PC-3 (cell line): ENCODE results near the gene MOV10. TPM values are rescaled to one million over a fixed set of nuclear protein-coding genes. Genes with fewer than 3 reads are reported as not detected.

Source experiments
- ATAC-seq: fragments of 200-7000 bp; cut with Tn5 transposase; 2 replicates; pipeline ENCODE4 v1.9.1; 2020; ENCODE audit warnings: mild to moderate bottlenecking, moderate library complexity
- BruUV-seq: library from RNA; stranded (reverse); fragments of 400-500 nt; replicated peaks from 2 replicates; lab custom pipeline; 2021; lab: Mats Ljungman, UMichigan
- CTCF ChIA-PET: fragments of 300-600 bp; sonication (Branson Sonifier 250); formaldehyde crosslinking; loops from one replicate; lab custom pipeline; 2022; ENCODE audit warnings: antibody characterized with exemption; lab: Charles Lee
- POLR2A ChIA-PET: fragments of 300-600 bp; sonication (Branson Sonifier 250); formaldehyde crosslinking; loops from one replicate; lab custom pipeline; 2022; ENCODE audit warnings: antibody characterized with exemption; ENCODE audit not compliant: unreplicated experiment; lab: Charles Lee
- DNase-seq: peaks from one replicate; pipeline ENCODE4 v3.0.0-alpha.2; 2015
- H2AFZ ChIP-seq: fragments of 300-600 bp; sonication (generic); 2 replicates; pipeline ENCODE4 v1.6.0; 2016; ENCODE audit warnings: antibody characterized with exemption, low read length
- H3F3A ChIP-seq: fragments of 300-600 bp; sonication (generic); one replicate; pipeline ENCODE4 v1.6.0; 2017; ENCODE audit warnings: antibody characterized with exemption, low read length, control low read depth, mild to moderate bottlenecking; ENCODE audit not compliant: unreplicated experiment
- H3K27ac ChIP-seq: fragments of 300-600 bp; sonication (generic); 2 replicates; pipeline ENCODE4 v1.5.1; 2016; ENCODE audit warnings: mild to moderate bottlenecking, low read length
- H3K27me3 ChIP-seq: fragments of 300-600 bp; sonication (generic); 2 replicates; pipeline ENCODE4 v1.6.1; 2016; ENCODE audit warnings: low read length, mixed read lengths
- H3K36me3 ChIP-seq: fragments of 300-600 bp; sonication (generic); 2 replicates; pipeline ENCODE4 v1.6.1; 2016; ENCODE audit warnings: low read depth, mixed run types, low read length, mixed read lengths
- H3K4me1 ChIP-seq: fragments of 300-600 bp; sonication (generic); 2 replicates; pipeline ENCODE4 v1.5.1; 2016; ENCODE audit warnings: low read length; ENCODE audit not compliant: insufficient read depth
- H3K4me2 ChIP-seq: fragments of 300-600 bp; sonication (generic); 2 replicates; pipeline ENCODE4 v1.6.0; 2016; ENCODE audit warnings: low read length
- H3K4me3 ChIP-seq: fragments of 300-600 bp; sonication (generic); 2 replicates; pipeline ENCODE4 v1.5.1; 2016; ENCODE audit warnings: mild to moderate bottlenecking, low read length, mixed read lengths
- H3K79me2 ChIP-seq: fragments of 300-600 bp; sonication (generic); 2 replicates; pipeline ENCODE4 v1.6.1; 2017; ENCODE audit warnings: low read length, mixed read lengths
- H3K9ac ChIP-seq: fragments of 300-600 bp; sonication (generic); 2 replicates; pipeline ENCODE4 v1.6.0; 2016; ENCODE audit warnings: mild to moderate bottlenecking, low read length
- H3K9me2 ChIP-seq: fragments of 300-600 bp; sonication (generic); replicated peaks from 2 replicates; pipeline ENCODE4 v1.6.1; 2016; ENCODE audit warnings: mixed run types, low read length, mixed read lengths
- H3K9me3 ChIP-seq: fragments of 300-600 bp; sonication (generic); 2 replicates; pipeline ENCODE4 v1.6.1; 2016; ENCODE audit warnings: low read length, mixed read lengths
- H4K20me1 ChIP-seq: fragments of 300-600 bp; sonication (generic); 2 replicates; pipeline ENCODE4 v1.6.1; 2016; ENCODE audit warnings: low read length, mixed read lengths
- CTCF ChIP-seq: fragments of 300-600 bp; sonication (generic); conservative IDR thresholded peaks from 2 replicates; pipeline ENCODE4 v1.5.1; 2017; ENCODE audit warnings: antibody characterized with exemption, low read depth, mild to moderate bottlenecking, low read length
- EZH2 ChIP-seq: fragments of 300-600 bp; sonication (generic); IDR thresholded peaks from one replicate; pipeline ENCODE4 v1.6.1; 2017; ENCODE audit warnings: antibody characterized with exemption, mild to moderate bottlenecking, low read length; ENCODE audit not compliant: unreplicated experiment
- EZH2phosphoT487 ChIP-seq: fragments of 300-600 bp; sonication (generic); IDR thresholded peaks from 2 replicates; pipeline ENCODE4 v1.6.1; 2018; ENCODE audit warnings: mild to moderate bottlenecking, antibody characterized with exemption, low read length, borderline replicate concordance
- intact Hi-C: fragments of 100-400 bp; cut with micrococcal nuclease; formaldehyde crosslinking; loops from 2 replicates; pipeline ENCODE4 v1.9.0; 2023
- total RNA-seq: library from RNA; depleted of rRNA; stranded (reverse); fragments of >200 nt; gene quantifications from 2 replicates; pipeline ENCODE4 v1.2.3, GENCODE V29; 2014

Gene MOV10
- total RNA-seq, 1 experiment from 2014 or later, result 68.5 TPM

- peaks cover 7% of the 10 kb centered on the region for H3K4me1 ChIP-seq
- CTCF ChIA-PET, result no interaction called here
- POLR2A ChIA-PET, result no interaction called here
- peaks cover 98% of the 10 kb centered on the region for H3K79me2 ChIP-seq
- no peak overlapping the region for H3K4me2 ChIP-seq
- H3K9me3 ChIP-seq, result no peaks in the 10 kb centered on the region
- no TSS peak for BruUV-seq
- H3K27me3 ChIP-seq, result no peaks in the 10 kb centered on the region
- H2AFZ ChIP-seq, result no peak overlapping the region
- ATAC-seq (no peak), DNase-seq (no peak)
- no peaks in the 10 kb centered on the region for H3F3A ChIP-seq
- H3K9me2 ChIP-seq, result no peaks in the 10 kb centered on the region
- intact Hi-C loops, result no loop called here
- peaks cover 18% of the 10 kb centered on the region; the same call in 1 of the 2 replicates for H3K36me3 ChIP-seq
- no peak overlapping the region for H3K4me3 ChIP-seq
- no peak overlapping the region for H3K9ac ChIP-seq
- TF ChIP-seq CTCF (no peak), EZH2 (no peak), EZH2phosphoT487 (no peak)
- no peak overlapping the region for H3K27ac ChIP-seq
- H4K20me1 ChIP-seq, result peaks cover 66% of the 10 kb centered on the region
Measured at GRCh38 chr1:112626193-112626592, 48.3 kb upstream of the MOV10 start.

- Histone ChIP-seq H3K36me3 (peaks cover 22% of the 10 kb centered on the region; the same call in 1 of the 2 replicates), H3K27ac (no peak overlapping the region), H3K9me2 (no peaks in the 10 kb centered on the region), H4K20me1 (peaks cover 67% of the 10 kb centered on the region), H2AFZ (no peak overlapping the region), H3K9me3 (no peaks in the 10 kb centered on the region), H3K27me3 (no peaks in the 10 kb centered on the region), H3K4me2 (no peak overlapping the region), H3K9ac (no peak overlapping the region), H3F3A (no peaks in the 10 kb centered on the region), H3K4me1 (peaks cover 7% of the 10 kb centered on the region), H3K79me2 (peaks cover 98% of the 10 kb centered on the region), H3K4me3 (no peak overlapping the region)
- POLR2A ChIA-PET, result no interaction called here
- CTCF ChIA-PET, result no interaction called here
- TF ChIP-seq EZH2phosphoT487, result no peak
- TF ChIP-seq EZH2, result no peak
- no peak for TF ChIP-seq CTCF
- DNase-seq, result no peak
- no TSS peak for BruUV-seq
- no peak for ATAC-seq
- intact Hi-C loops, result no loop called here
Measured at GRCh38 chr1:112626887-112627286, 47.6 kb upstream of the MOV10 start.

GRCh38 chr1:112628516-112628915 is 45.9 kb upstream of the MOV10 start:
- H3K36me3 ChIP-seq, result peaks cover 22% of the 10 kb centered on the region; the same call in 1 of the 2 replicates
- no peak overlapping the region for H3K9ac ChIP-seq
- no peak for ATAC-seq
- H3K9me3 ChIP-seq, result no peaks in the 10 kb centered on the region
- H3F3A ChIP-seq, result no peaks in the 10 kb centered on the region
- no peak overlapping the region for H2AFZ ChIP-seq
- peaks cover 70% of the 10 kb centered on the region for H4K20me1 ChIP-seq
- H3K9me2 ChIP-seq, result no peaks in the 10 kb centered on the region
- CTCF ChIA-PET, result no interaction called here
- no peaks in the 10 kb centered on the region for H3K4me1 ChIP-seq
- no peak for DNase-seq
- H3K27ac ChIP-seq, result no peak overlapping the region
- H3K4me3 ChIP-seq, result no peak overlapping the region
- H3K79me2 ChIP-seq, result peaks cover 99% of the 10 kb centered on the region
- H3K27me3 ChIP-seq, result no peaks in the 10 kb centered on the region
- H3K4me2 ChIP-seq, result no peak overlapping the region
- intact Hi-C loops, result no loop called here
- BruUV-seq, result no TSS peak
- POLR2A ChIA-PET, result no interaction called here
- TF ChIP-seq EZH2, result no peak
- TF ChIP-seq CTCF, result no peak
- no peak for TF ChIP-seq EZH2phosphoT487
